Loucy (cell line): Measurements from ENCODE around the gene GRIN3B.

Experiments used
- H2AFZ ChIP-seq: fragments of 200-600 bp; sonication (generic); 2 replicates; pipeline ENCODE4 v1.6.0; 2016; ENCODE audit warnings: antibody characterized with exemption, mild to moderate bottlenecking, low read length, moderate library complexity
- H3F3A ChIP-seq: fragments of 200-600 bp; 2 replicates; pipeline ENCODE4 v1.6.0; 2016; ENCODE audit warnings: antibody characterized with exemption, low read depth, mild to moderate bottlenecking
- H3K27me3 ChIP-seq: fragments of 200-600 bp; sonication (generic); 2 replicates; pipeline ENCODE4 v1.6.1; 2014; ENCODE audit warnings: low read length, mild to moderate bottlenecking; ENCODE audit not compliant: insufficient read depth, poor library complexity, severe bottlenecking
- H3K36me3 ChIP-seq: fragments of 200-600 bp; sonication (generic); 2 replicates; pipeline ENCODE4 v1.6.1; 2016; ENCODE audit warnings: low read length; ENCODE audit not compliant: insufficient read depth
- H3K4me1 ChIP-seq: fragments of 200-600 bp; sonication (generic); 2 replicates; pipeline ENCODE4 v1.5.1; 2014; ENCODE audit warnings: low read length, mild to moderate bottlenecking; ENCODE audit not compliant: insufficient read depth, poor library complexity, severe bottlenecking
- H3K4me2 ChIP-seq: fragments of 200-600 bp; sonication (generic); 2 replicates; pipeline ENCODE4 v1.6.0; 2014; ENCODE audit warnings: antibody characterized with exemption, low read length, low read depth, mild to moderate bottlenecking; ENCODE audit not compliant: poor library complexity, severe bottlenecking
- H3K4me3 ChIP-seq: fragments of 200-600 bp; sonication (generic); 2 replicates; pipeline ENCODE4 v1.5.1; 2014; ENCODE audit warnings: low read length, mild to moderate bottlenecking, mixed read lengths; ENCODE audit not compliant: poor library complexity, severe bottlenecking
- H3K79me2 ChIP-seq: fragments of 200-600 bp; sonication (generic); 2 replicates; pipeline ENCODE4 v1.6.1; 2014; ENCODE audit warnings: low read length; ENCODE audit not compliant: insufficient read depth
- H3K9ac ChIP-seq: fragments of 200-600 bp; sonication (generic); 2 replicates; pipeline ENCODE4 v1.6.0; 2014; ENCODE audit warnings: mild to moderate bottlenecking, low read depth, low read length, moderate library complexity; ENCODE audit not compliant: poor library complexity, severe bottlenecking
- H3K9me2 ChIP-seq: fragments of 200-600 bp; sonication (generic); replicated peaks from 2 replicates; pipeline ENCODE4 v1.6.1; 2016; ENCODE audit warnings: low read depth, low read length, mixed read lengths
- H3K9me3 ChIP-seq: fragments of 200-600 bp; sonication (generic); 2 replicates; pipeline ENCODE4 v1.6.1; 2014; ENCODE audit warnings: mild to moderate bottlenecking, antibody characterized with exemption, low read length, low read depth; ENCODE audit not compliant: insufficient read depth
- H4K20me1 ChIP-seq: fragments of 200-600 bp; sonication (generic); 2 replicates; pipeline ENCODE4 v1.6.0; 2014; ENCODE audit warnings: antibody characterized with exemption, low read length, mild to moderate bottlenecking; ENCODE audit not compliant: insufficient read depth, poor library complexity, severe bottlenecking
- EZH2phosphoT487 ChIP-seq: fragments of 200-600 bp; IDR thresholded peaks from 2 replicates; pipeline ENCODE4 v1.6.1; 2018; ENCODE audit warnings: antibody characterized with exemption, mild to moderate bottlenecking, moderate library complexity, borderline replicate concordance
- TF ChIP-seq, protein P1 (sequence below): fragments of 200-600 bp; sonication (generic); conservative IDR thresholded peaks from 2 replicates; pipeline ENCODE4 v1.5.1; 2014; ENCODE audit warnings: mild to moderate bottlenecking, antibody characterized with exemption, low read length

Gene GRIN3B

DNA sequence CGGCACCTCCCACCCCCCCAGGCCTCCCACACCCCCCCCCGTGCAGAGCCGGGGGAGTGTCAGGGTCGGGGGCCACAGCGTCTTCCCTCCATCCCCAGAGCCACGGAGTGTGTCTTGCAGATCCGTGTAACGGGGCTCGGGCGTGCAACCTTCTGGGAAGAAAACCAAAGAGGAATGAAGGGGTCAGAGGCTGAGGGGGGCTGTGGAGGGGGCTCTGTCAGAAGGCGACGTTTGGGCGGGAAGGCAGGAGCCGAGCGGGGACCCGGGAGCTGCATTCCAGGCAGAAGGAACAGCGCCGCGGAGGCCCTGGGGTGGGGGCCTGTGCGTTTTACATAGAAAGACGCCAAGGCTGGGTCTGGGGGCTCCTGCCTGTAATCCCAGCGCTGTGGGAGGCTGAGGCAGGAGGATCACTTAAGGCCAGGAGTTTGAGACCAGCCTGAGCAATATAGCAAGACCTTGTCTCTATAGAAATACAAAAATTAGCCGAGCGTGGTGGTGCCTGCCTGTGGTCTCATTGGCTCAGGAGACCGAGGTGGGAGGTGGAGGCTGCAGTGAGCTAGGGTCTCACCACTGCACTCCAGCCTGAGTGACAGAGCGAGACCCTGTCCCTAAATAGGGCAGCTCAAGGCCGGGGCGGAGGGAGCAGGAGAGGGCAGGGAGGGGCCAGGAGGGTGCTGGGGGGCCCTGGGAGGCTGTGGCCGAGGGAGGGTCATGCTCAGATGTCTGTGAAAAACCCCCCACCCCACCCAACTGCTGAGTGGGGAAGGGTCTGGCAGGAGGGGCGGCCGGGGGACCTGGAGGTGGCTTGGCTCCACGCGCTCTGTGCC is 46.6 kb upstream of the GRIN3B start:
- Histone ChIP-seq H3K79me2 (peaks cover 23% of the 10 kb centered on the region; the same call in 1 of the 2 replicates), H3K4me1 (no peaks in the 10 kb centered on the region)

DNA sequence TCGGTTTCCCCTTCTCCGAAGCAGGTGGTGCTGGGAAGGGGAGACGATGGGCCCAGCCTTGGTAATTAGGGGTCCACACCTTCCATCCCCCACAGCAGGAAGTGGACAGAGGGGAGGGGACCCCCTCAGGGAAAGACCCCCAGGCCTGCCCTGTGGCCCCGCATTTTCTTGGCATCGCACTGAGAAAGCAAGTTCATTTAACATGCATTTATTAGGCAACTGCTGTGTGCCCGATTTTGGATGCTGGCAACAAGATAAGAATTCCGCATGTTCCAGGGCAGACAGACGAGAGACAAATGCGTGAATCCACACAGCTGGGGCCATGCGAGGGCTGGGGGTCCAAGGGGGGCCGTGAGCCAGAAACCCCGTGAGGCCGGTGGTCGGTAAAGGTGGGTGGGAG is 45.9 kb upstream of the GRIN3B start:
- TF ChIP-seq, protein P1, sequence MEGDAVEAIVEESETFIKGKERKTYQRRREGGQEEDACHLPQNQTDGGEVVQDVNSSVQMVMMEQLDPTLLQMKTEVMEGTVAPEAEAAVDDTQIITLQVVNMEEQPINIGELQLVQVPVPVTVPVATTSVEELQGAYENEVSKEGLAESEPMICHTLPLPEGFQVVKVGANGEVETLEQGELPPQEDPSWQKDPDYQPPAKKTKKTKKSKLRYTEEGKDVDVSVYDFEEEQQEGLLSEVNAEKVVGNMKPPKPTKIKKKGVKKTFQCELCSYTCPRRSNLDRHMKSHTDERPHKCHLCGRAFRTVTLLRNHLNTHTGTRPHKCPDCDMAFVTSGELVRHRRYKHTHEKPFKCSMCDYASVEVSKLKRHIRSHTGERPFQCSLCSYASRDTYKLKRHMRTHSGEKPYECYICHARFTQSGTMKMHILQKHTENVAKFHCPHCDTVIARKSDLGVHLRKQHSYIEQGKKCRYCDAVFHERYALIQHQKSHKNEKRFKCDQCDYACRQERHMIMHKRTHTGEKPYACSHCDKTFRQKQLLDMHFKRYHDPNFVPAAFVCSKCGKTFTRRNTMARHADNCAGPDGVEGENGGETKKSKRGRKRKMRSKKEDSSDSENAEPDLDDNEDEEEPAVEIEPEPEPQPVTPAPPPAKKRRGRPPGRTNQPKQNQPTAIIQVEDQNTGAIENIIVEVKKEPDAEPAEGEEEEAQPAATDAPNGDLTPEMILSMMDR = no peak
- TF ChIP-seq EZH2phosphoT487 = no peak
- H3K4me3 ChIP-seq = no peak overlapping the region
- no peaks in the 10 kb centered on the region for H3F3A ChIP-seq
- no peaks in the 10 kb centered on the region for H3K9me2 ChIP-seq
- H3K4me1 ChIP-seq = no peaks in the 10 kb centered on the region
- peaks cover 2% of the 10 kb centered on the region for H4K20me1 ChIP-seq
- no peak overlapping the region for H3K4me2 ChIP-seq
- H3K9ac ChIP-seq = no peak overlapping the region
- H3K9me3 ChIP-seq = no peaks in the 10 kb centered on the region
- no peaks in the 10 kb centered on the region for H3K27me3 ChIP-seq
- peaks cover 23% of the 10 kb centered on the region; the same call in 1 of the 2 replicates for H3K79me2 ChIP-seq
- H3K36me3 ChIP-seq = peaks cover 3% of the 10 kb centered on the region; the same call in 1 of the 2 replicates
- no peak overlapping the region for H2AFZ ChIP-seq

More for the DNA sequence above, 46.6 kb upstream of the GRIN3B start:
- Histone ChIP-seq H2AFZ (no peak overlapping the region), H3K4me3 (no peak overlapping the region), H3K9ac (no peak overlapping the region), H3K9me3 (no peaks in the 10 kb centered on the region), H3K9me2 (no peaks in the 10 kb centered on the region), H3K36me3 (no peaks in the 10 kb centered on the region), H3K27me3 (no peaks in the 10 kb centered on the region), H4K20me1 (peaks cover 2% of the 10 kb centered on the region), H3K4me2 (no peak overlapping the region), H3F3A (no peaks in the 10 kb centered on the region)
- TF ChIP-seq EZH2phosphoT487 = no peak
- TF ChIP-seq, protein P1 = no peak

DNA sequence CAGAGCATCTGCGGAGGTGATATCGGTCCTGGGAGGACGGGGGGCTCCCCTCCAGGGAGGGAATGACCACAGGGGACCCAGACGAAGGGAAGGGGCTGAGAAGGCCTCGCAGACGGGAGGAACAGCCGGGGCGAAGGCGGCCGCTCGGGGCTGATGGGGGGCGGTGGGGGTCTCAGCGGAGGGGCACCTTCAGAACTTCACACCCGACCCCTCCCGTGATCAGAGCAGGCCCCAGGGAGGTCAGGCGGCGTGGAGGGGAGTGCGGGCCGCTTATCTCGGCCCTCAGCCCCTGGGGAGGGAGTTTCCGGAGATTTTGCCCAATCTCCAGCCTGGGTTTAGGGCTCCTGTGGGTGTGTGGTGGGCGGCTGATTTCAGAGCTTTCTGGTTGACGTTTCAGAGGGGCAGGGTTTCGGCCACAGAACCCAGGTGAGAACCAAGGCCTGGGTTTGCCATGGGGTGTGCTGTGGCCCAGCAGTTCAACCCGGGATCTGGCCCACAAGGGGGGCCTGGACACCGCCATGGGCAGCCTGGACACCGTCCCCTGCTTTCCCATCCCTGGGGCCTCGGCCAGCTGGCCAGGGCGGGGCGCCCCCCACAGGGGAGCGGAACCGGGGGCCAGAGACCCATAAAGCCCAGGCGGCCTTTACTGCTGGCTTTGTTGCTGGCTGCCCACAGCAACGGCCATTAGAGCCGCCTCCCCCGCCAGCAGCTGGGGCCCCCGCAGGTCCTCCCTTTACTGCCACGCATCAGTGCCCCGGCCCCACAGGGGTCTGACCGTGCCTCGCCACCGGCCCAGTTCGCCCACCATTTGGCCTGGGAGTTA is 45.3 kb upstream of the GRIN3B start:
- peaks cover 3% of the 10 kb centered on the region; the same call in 1 of the 2 replicates for H3K36me3 ChIP-seq
- no peak for TF ChIP-seq EZH2phosphoT487
- TF ChIP-seq, protein P1 = no peak
- no peak overlapping the region for H2AFZ ChIP-seq
- H3F3A ChIP-seq = no peaks in the 10 kb centered on the region
- no peak overlapping the region for H3K4me3 ChIP-seq
- H4K20me1 ChIP-seq = peaks cover 2% of the 10 kb centered on the region
- H3K27me3 ChIP-seq = no peaks in the 10 kb centered on the region
- peaks cover 23% of the 10 kb centered on the region; the same call in 1 of the 2 replicates for H3K79me2 ChIP-seq
- H3K4me1 ChIP-seq = no peaks in the 10 kb centered on the region
- no peak overlapping the region for H3K9ac ChIP-seq
- H3K4me2 ChIP-seq = no peak overlapping the region
- H3K9me3 ChIP-seq = no peaks in the 10 kb centered on the region
- H3K9me2 ChIP-seq = no peaks in the 10 kb centered on the region
